ENCODE data around the gene FKBP6. TPM values are rescaled to one million over a fixed set of nuclear protein-coding genes. Genes with fewer than 3 reads are reported as not detected.
"Not testable (repeated sequence)": the region's sequence is repeated elsewhere in the genome, so short reads cannot be mapped to it uniquely, and the experiment has no call there.

Gene FKBP6
- total RNA-seq, 1 experiment from 2014 or later: not detected

GRCh38 chr7:73307436-73307835 lies 20.5 kb upstream of the FKBP6 start:
- no peaks in the 10 kb centered on the region for H3K9me2 ChIP-seq (replicated peaks; ENCODE audit: low read length)
- H4K20me1 ChIP-seq (ENCODE audit: low read length): no peaks in the 10 kb centered on the region
- no peak for ATAC-seq
- peaks cover 11% of the 10 kb centered on the region; the same call in 1 of the 2 replicates for H3K4me1 ChIP-seq (ENCODE audit: insufficient read depth, low read length)
- ChIA-PET POLR2A (ENCODE audit: unreplicated experiment) (no interaction called here), CTCF (no interaction called here)
- H3K9ac ChIP-seq (ENCODE audit: low read length): no peak overlapping the region
- peak overlapping the region; percentile 91 for H3K4me2 ChIP-seq (ENCODE audit: low read length)
- H3K79me2 ChIP-seq (ENCODE audit: low read length): peaks cover 32% of the 10 kb centered on the region
- intact Hi-C loops (cut with micrococcal nuclease): no loop called here
- BruUV-seq (replicated peaks): no TSS peak
- H3K27me3 ChIP-seq (ENCODE audit: low read length): no peaks in the 10 kb centered on the region
- no peak for TF ChIP-seq EZH2phosphoT487 (IDR thresholded peaks at IDR 0.05; ENCODE audit: borderline replicate concordance, low read length)
- TF ChIP-seq CTCF (conservative IDR thresholded peaks at IDR 0.05; ENCODE audit: low read depth, low read length): no peak
- DNase-seq: no peak
- no peaks in the 10 kb centered on the region for H3K9me3 ChIP-seq (ENCODE audit: low read length)
- H2AFZ ChIP-seq (ENCODE audit: low read length): no peak overlapping the region
- no peaks in the 10 kb centered on the region; the same call in 1 of the 2 replicates for H3K36me3 ChIP-seq (ENCODE audit: low read depth, low read length)
- peak overlapping the region; percentile 86 for H3K4me3 ChIP-seq (ENCODE audit: low read length)
- H3F3A ChIP-seq (ENCODE audit: low read length, unreplicated experiment): no peaks in the 10 kb centered on the region
- H3K27ac ChIP-seq (ENCODE audit: low read length): no peak overlapping the region

- Histone ChIP-seq H3K9me2 (replicated peaks; ENCODE audit: low read length) (no peaks in the 10 kb centered on the region), H3K36me3 (ENCODE audit: low read depth, low read length) (no peaks in the 10 kb centered on the region; the same call in 1 of the 2 replicates), H3K9ac (ENCODE audit: low read length) (peak overlapping the region; percentile 81), H3K79me2 (ENCODE audit: low read length) (peaks cover 32% of the 10 kb centered on the region), H3K27ac (ENCODE audit: low read length) (no peak overlapping the region; the same call in 1 of the 2 replicates), H3K4me3 (ENCODE audit: low read length) (peak overlapping the region; percentile 86), H3K27me3 (ENCODE audit: low read length) (no peaks in the 10 kb centered on the region), H3F3A (ENCODE audit: low read length, unreplicated experiment) (no peaks in the 10 kb centered on the region), H3K4me1 (ENCODE audit: insufficient read depth, low read length) (peaks cover 11% of the 10 kb centered on the region; the same call in 1 of the 2 replicates), H2AFZ (ENCODE audit: low read length) (peak overlapping the region; percentile 75), H3K9me3 (ENCODE audit: low read length) (no peaks in the 10 kb centered on the region), H4K20me1 (ENCODE audit: low read length) (no peaks in the 10 kb centered on the region), H3K4me2 (ENCODE audit: low read length) (peak overlapping the region; percentile 91)
- POLR2A ChIA-PET (ENCODE audit: unreplicated experiment): interaction anchor here (0.5 kb wide), 1 partner anchor 10 kb away, joined by 4 read pairs; no protein-coding TSS in a partner anchor
- intact Hi-C loops (cut with micrococcal nuclease): no loop called here
- TF ChIP-seq EZH2 (IDR thresholded peaks at IDR 0.05; ENCODE audit: low read length, unreplicated experiment) (no peak), EZH2phosphoT487 (IDR thresholded peaks at IDR 0.05; ENCODE audit: borderline replicate concordance, low read length) (no peak), CTCF (conservative IDR thresholded peaks at IDR 0.05; ENCODE audit: low read depth, low read length) (no peak)
- BruUV-seq (replicated peaks): TSS peak; percentile 53
- ATAC-seq: peak; percentile 53
- peak; percentile 19 for DNase-seq
- CTCF ChIA-PET: no interaction called here
Measured at GRCh38 chr7:73308074-73308664, 19.8 kb upstream of the FKBP6 start.

- H3K79me2 ChIP-seq (ENCODE audit: low read length): peaks cover 32% of the 10 kb centered on the region
- H4K20me1 ChIP-seq (ENCODE audit: low read length): no peaks in the 10 kb centered on the region
- TF ChIP-seq EZH2phosphoT487 (IDR thresholded peaks at IDR 0.05; ENCODE audit: borderline replicate concordance, low read length) (no peak), EZH2 (IDR thresholded peaks at IDR 0.05; ENCODE audit: low read length, unreplicated experiment) (no peak), CTCF (conservative IDR thresholded peaks at IDR 0.05; ENCODE audit: low read depth, low read length) (no peak)
- no peaks in the 10 kb centered on the region for H3K9me3 ChIP-seq (ENCODE audit: low read length)
- H3K27ac ChIP-seq (ENCODE audit: low read length): no peak within 1 kb of the TSS; the same call in 1 of the 2 replicates
- peak within 1 kb of the TSS; percentile 86 for H3K4me3 ChIP-seq (ENCODE audit: low read length)
- no peaks in the 10 kb centered on the region for H3K9me2 ChIP-seq (replicated peaks; ENCODE audit: low read length)
- no peaks in the 10 kb centered on the region; the same call in 1 of the 2 replicates for H3K36me3 ChIP-seq (ENCODE audit: low read depth, low read length)
- H2AFZ ChIP-seq (ENCODE audit: low read length): peak within 1 kb of the TSS; percentile 75
- DNase-seq (peak; percentile 75), ATAC-seq (peak; percentile 90)
- no peaks in the 10 kb centered on the region for H3K27me3 ChIP-seq (ENCODE audit: low read length)
- H3F3A ChIP-seq (ENCODE audit: low read length, unreplicated experiment): no peaks in the 10 kb centered on the region
- peak within 1 kb of the TSS; percentile 81 for H3K9ac ChIP-seq (ENCODE audit: low read length)
- CTCF ChIA-PET: no interaction called here
- intact Hi-C loops (cut with micrococcal nuclease): no loop called here
- H3K4me1 ChIP-seq (ENCODE audit: insufficient read depth, low read length): peaks cover 11% of the 10 kb centered on the region; the same call in 1 of the 2 replicates
- BruUV-seq (replicated peaks): no TSS peak
- peak within 1 kb of the TSS; percentile 91 for H3K4me2 ChIP-seq (ENCODE audit: low read length)
- POLR2A ChIA-PET (ENCODE audit: unreplicated experiment): interaction anchor here (0.5 kb wide), 1 partner anchor 10 kb away, joined by 4 read pairs; no protein-coding TSS in a partner anchor
Measured at GRCh38 chr7:73308665-73309214, 19.2 kb upstream of the FKBP6 start, which contains the start of gene NSUN5. Gene NSUN5 (minus strand): TSS chr7:73308826. CDS start chr7:73308790, 36 bp downstream.

- H3K4me3 ChIP-seq (ENCODE audit: low read length); H3K9ac ChIP-seq (ENCODE audit: low read length); H3F3A ChIP-seq (ENCODE audit: low read length, unreplicated experiment); H3K9me3 ChIP-seq (ENCODE audit: low read length); H3K9me2 ChIP-seq (replicated peaks; ENCODE audit: low read length); DNase-seq; H3K27ac ChIP-seq (ENCODE audit: low read length); POLR2A ChIA-PET (ENCODE audit: unreplicated experiment); H3K27me3 ChIP-seq (ENCODE audit: low read length); H2AFZ ChIP-seq (ENCODE audit: low read length); intact Hi-C loops (cut with micrococcal nuclease); CTCF ChIA-PET; H4K20me1 ChIP-seq (ENCODE audit: low read length); BruUV-seq (replicated peaks); ATAC-seq; H3K36me3 ChIP-seq (ENCODE audit: low read depth, low read length); H3K4me2 ChIP-seq (ENCODE audit: low read length): not testable (repeated sequence)
- peaks cover 11% of the 10 kb centered on the region; the same call in 1 of the 2 replicates for H3K4me1 ChIP-seq (ENCODE audit: insufficient read depth, low read length)
- H3K79me2 ChIP-seq (ENCODE audit: low read length): peaks cover 28% of the 10 kb centered on the region
Measured at GRCh38 chr7:73311421-73311820, 16.5 kb upstream of the FKBP6 start.
